Keratinocyte (primary cell): ENCODE results near the gene SGO2. TPM values are rescaled to one million over a fixed set of nuclear protein-coding genes. Genes with fewer than 3 reads are reported as not detected.

Experiments
- DNase-seq: peaks from one replicate; pipeline ENCODE4 v3.0.0-alpha.2; 2011; ENCODE audit warnings: low read depth, missing footprints, low spot score
- FAIRE-seq: peaks from 2 replicates; lab custom pipeline; 2011; peaks lifted over from hg19 to GRCh38; lab: Jason Lieb, UNC
- H2AFZ ChIP-seq: 2 replicates; pipeline ENCODE4 v1.6.0; 2012; ENCODE audit warnings: low read length, control low read depth, inconsistent platforms; ENCODE audit not compliant: control insufficient read depth
- H3K27ac ChIP-seq: 2 replicates; pipeline ENCODE4 v1.5.1; 2011; ENCODE audit warnings: low read length; ENCODE audit not compliant: control insufficient read depth, insufficient read depth
- H3K27me3 ChIP-seq: 3 replicates; pipeline ENCODE4 v1.6.0; 2011; ENCODE audit warnings: low read length; ENCODE audit not compliant: control insufficient read depth, insufficient read depth; ENCODE audit errors: extremely low read depth
- H3K36me3 ChIP-seq, 2 experiments: 2 replicates in 1 of 2; 3 replicates in 1 of 2; pipeline ENCODE4 v1.5.1; 2011; ENCODE audit warnings: low read length in 2 of 2, mild to moderate bottlenecking in 1 of 2; ENCODE audit not compliant: control insufficient read depth in 2 of 2, insufficient read depth in 2 of 2; ENCODE audit errors: extremely low read depth in 1 of 2
- H3K4me1 ChIP-seq: 3 replicates; pipeline ENCODE4 v1.5.1; 2011; ENCODE audit warnings: low read length; ENCODE audit not compliant: control insufficient read depth, insufficient read depth; ENCODE audit errors: extremely low read depth
- H3K4me2 ChIP-seq: 3 replicates; pipeline ENCODE4 v1.6.0; 2011; ENCODE audit warnings: low read depth, low read length; ENCODE audit not compliant: control insufficient read depth, insufficient read depth; ENCODE audit errors: extremely low read depth
- H3K4me3 ChIP-seq, 3 experiments: fragments of 200-600 bp in 1 of 3; sonication (generic) in 1 of 3; 2 replicates in 2 of 3; 3 replicates in 1 of 3; pipeline ENCODE4 v1.5.1; 2011 to 2016; ENCODE audit warnings: low read length in 3 of 3, mild to moderate bottlenecking in 3 of 3, control low read depth in 2 of 3, inconsistent platforms in 1 of 3, low read depth in 1 of 3, mixed read lengths in 1 of 3, mixed run types in 1 of 3, moderate library complexity in 1 of 3; ENCODE audit not compliant: control insufficient read depth in 2 of 3, insufficient read depth in 2 of 3; ENCODE audit errors: extremely low read depth in 1 of 3
- H3K79me2 ChIP-seq: 2 replicates; pipeline ENCODE4 v1.6.0; 2012; ENCODE audit warnings: low read length; ENCODE audit not compliant: control insufficient read depth, insufficient read depth
- H3K9ac ChIP-seq: 3 replicates; pipeline ENCODE4 v1.6.0; 2011; ENCODE audit warnings: low read length; ENCODE audit not compliant: control insufficient read depth, insufficient read depth; ENCODE audit errors: extremely low read depth
- H3K9me1 ChIP-seq: 3 replicates; pipeline ENCODE4 v1.6.0; 2011; ENCODE audit warnings: low read length; ENCODE audit not compliant: control insufficient read depth, insufficient read depth; ENCODE audit errors: extremely low read depth
- H3K9me3 ChIP-seq: 2 replicates; pipeline ENCODE4 v1.5.1; 2012; ENCODE audit warnings: low read depth, low read length; ENCODE audit not compliant: control insufficient read depth
- H4K20me1 ChIP-seq: 3 replicates; pipeline ENCODE4 v1.6.0; 2011; ENCODE audit warnings: low read length; ENCODE audit not compliant: control insufficient read depth, insufficient read depth; ENCODE audit errors: extremely low read depth
- EZH2 ChIP-seq: IDR thresholded peaks from one replicate; pipeline ENCODE4 v1.6.1; 2012; ENCODE audit warnings: inconsistent platforms, mild to moderate bottlenecking, low read length, moderate library complexity
- dilution Hi-C: fragments of 300-500 bp; cut with MboI; formaldehyde crosslinking; loops from one replicate; pipeline ENCODE4 v1.7.0; 2020; ENCODE audit warnings: low sequenced_read_pairs; ENCODE audit not compliant: extremely low pct_ligation_motif_present
- polyA plus RNA-seq, 5 experiments: library from polyadenylated mRNA; depleted of rRNA in 3 of 5; stranded (reverse) in 3 of 5; stranded (forward) in 1 of 5; unstranded in 1 of 5; fragments of >200 nt; gene quantifications; 1 replicate in 1 of 5; 2 replicates in 3 of 5; 3 replicates in 1 of 5; pipeline versions ENCODE4 v1.2.1 to v1.2.3, GENCODE V29; 2011 to 2012; ENCODE audit warnings: missing spikeins in 2 of 5, low read depth in 1 of 5, low replicate concordance in 1 of 5
- TF ChIP-seq, protein P1 (sequence below), 3 experiments: IDR thresholded peaks in 1 of 3; conservative IDR thresholded peaks in 1 of 3; optimal IDR thresholded peaks in 1 of 3; 2 replicates in 2 of 3; 3 replicates in 1 of 3; pipeline versions ENCODE3 to v1.5.1; 2011; ENCODE audit warnings: low read length in 3 of 3, mild to moderate bottlenecking in 3 of 3, moderate library complexity in 2 of 3, control low read depth in 1 of 3, inconsistent platforms in 1 of 3; ENCODE audit not compliant: insufficient read depth in 2 of 3; ENCODE audit errors: extremely low read depth in 1 of 3

The SGO2 gene
- polyA plus RNA-seq, 1 donor (not counting 4 experiments of a cell fraction or from before 2014, with no cell fraction given), result 8.6 TPM

DNA sequence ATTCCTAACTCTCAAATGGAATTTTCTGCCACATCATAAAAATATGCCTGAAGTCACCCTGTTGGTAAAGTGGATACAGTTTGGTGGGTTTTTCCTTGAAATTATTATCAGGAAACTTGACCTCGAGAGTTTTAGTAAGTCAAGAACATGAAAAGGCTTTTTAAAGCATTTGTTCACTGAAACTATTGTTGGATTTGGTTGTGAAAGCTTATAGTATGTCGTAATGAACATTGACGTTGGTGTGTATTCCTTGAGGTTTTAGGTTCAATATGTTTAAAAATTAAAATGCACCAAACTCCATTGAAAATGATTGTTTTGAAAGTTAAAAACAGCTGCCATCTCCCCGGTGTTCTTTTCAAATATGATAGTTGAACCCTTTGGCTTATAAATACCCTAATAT is 90.6 kb downstream of the SGO2 start:
- H3K9me1 ChIP-seq, result no peaks in the 10 kb centered on the region
- DNase-seq (no peak), FAIRE-seq (no peak)
- H3K4me3 ChIP-seq, result no peak overlapping the region
- H2AFZ ChIP-seq, result no peak overlapping the region
- H3K4me2 ChIP-seq, result no peak overlapping the region
- H3K27ac ChIP-seq, result no peak overlapping the region
- peaks cover 24% of the 10 kb centered on the region for H3K4me1 ChIP-seq
- dilution Hi-C loops, result no loop called here
- H3K27me3 ChIP-seq, result no peaks in the 10 kb centered on the region
- no peaks in the 10 kb centered on the region for H3K9me3 ChIP-seq
- H3K9ac ChIP-seq, result no peak overlapping the region
- TF ChIP-seq, protein P1, sequence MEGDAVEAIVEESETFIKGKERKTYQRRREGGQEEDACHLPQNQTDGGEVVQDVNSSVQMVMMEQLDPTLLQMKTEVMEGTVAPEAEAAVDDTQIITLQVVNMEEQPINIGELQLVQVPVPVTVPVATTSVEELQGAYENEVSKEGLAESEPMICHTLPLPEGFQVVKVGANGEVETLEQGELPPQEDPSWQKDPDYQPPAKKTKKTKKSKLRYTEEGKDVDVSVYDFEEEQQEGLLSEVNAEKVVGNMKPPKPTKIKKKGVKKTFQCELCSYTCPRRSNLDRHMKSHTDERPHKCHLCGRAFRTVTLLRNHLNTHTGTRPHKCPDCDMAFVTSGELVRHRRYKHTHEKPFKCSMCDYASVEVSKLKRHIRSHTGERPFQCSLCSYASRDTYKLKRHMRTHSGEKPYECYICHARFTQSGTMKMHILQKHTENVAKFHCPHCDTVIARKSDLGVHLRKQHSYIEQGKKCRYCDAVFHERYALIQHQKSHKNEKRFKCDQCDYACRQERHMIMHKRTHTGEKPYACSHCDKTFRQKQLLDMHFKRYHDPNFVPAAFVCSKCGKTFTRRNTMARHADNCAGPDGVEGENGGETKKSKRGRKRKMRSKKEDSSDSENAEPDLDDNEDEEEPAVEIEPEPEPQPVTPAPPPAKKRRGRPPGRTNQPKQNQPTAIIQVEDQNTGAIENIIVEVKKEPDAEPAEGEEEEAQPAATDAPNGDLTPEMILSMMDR (optimal IDR thresholded peaks at IDR 0.05 in 1 of 3, IDR thresholded peaks at IDR 0.05 in 1 of 3, conservative IDR thresholded peaks at IDR 0.05 in 1 of 3; ENCODE audit: extremely low read depth in 1 of 3, insufficient read depth in 2 of 3, low read length in 3 of 3), result no peak
- TF ChIP-seq EZH2, result no peak
- no peaks in the 10 kb centered on the region for H3K36me3 ChIP-seq
- H3K79me2 ChIP-seq, result no peaks in the 10 kb centered on the region
- H4K20me1 ChIP-seq, result no peaks in the 10 kb centered on the region

DNA sequence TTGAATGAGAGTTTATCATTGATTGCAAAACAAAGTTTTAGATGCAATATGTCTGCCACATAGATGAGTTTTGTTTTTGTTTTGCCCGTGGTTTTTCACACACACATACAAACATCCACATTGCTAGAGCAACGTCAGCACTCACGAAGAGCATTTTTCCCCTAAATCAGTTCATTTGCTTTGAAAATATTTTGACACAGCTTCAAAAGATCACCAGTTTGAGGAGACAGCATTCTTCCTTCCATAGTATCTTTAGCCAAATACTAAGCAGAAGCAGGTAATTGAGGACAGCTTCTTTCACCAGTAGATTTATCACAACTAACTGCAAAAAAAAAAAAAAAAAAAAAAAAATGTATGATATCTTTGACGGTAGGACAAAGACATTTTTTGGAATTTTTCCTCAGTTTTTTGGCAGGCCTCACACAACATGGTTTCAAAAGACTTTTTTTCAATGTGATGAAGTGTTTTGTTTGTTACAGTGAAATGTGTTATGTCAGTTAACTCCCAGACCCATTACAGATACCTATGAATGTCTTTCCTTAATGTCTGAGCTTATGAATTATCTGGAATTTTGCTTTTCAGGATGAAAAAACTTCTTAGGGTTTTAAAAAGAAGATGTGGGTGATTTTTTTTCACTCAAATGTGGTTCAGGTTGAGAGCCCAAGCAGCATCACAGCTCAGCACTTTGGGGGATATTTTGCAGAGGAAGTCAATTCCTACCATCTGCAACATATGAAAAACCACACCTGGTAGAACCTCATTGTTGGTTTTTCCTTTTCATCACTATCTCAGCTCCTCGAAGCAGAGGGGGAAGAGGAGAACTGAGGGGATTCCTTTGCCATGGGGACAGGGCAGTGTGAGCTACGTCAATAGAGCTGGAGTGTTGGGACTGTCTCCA is 91.4 kb downstream of the SGO2 start:
- dilution Hi-C loops, result no loop called here
- no peak overlapping the region for H3K27ac ChIP-seq

More for the DNA sequence above, 91.4 kb downstream of the SGO2 start:
- no peaks in the 10 kb centered on the region for H4K20me1 ChIP-seq
- no peaks in the 10 kb centered on the region for H3K27me3 ChIP-seq
- H3K79me2 ChIP-seq, result no peaks in the 10 kb centered on the region
- no peak for DNase-seq
- H3K36me3 ChIP-seq, result no peaks in the 10 kb centered on the region
- H3K9me1 ChIP-seq, result no peaks in the 10 kb centered on the region
- no peak overlapping the region for H3K4me3 ChIP-seq
- no peaks in the 10 kb centered on the region for H3K9me3 ChIP-seq
- H3K4me1 ChIP-seq, result peaks cover 24% of the 10 kb centered on the region
- TF ChIP-seq, protein P1 (optimal IDR thresholded peaks at IDR 0.05 in 1 of 3, IDR thresholded peaks at IDR 0.05 in 1 of 3, conservative IDR thresholded peaks at IDR 0.05 in 1 of 3; ENCODE audit: extremely low read depth in 1 of 3, insufficient read depth in 2 of 3, low read length in 3 of 3), result no peak
- TF ChIP-seq EZH2, result no peak
- FAIRE-seq, result no peak
- no peak overlapping the region for H3K9ac ChIP-seq
- H3K4me2 ChIP-seq, result no peak overlapping the region
- H2AFZ ChIP-seq, result no peak overlapping the region
